OCI-M2 (cell line): ENCODE measurements around the gene VTA1.
"Not testable (repeated sequence)": the region's sequence is repeated elsewhere in the genome, so short reads cannot be mapped to it uniquely, and the experiment has no call there.

Source experiments
- DNase-seq: peaks from one replicate; lab custom pipeline; 2025; ENCODE audit not compliant: unreplicated experiment; lab: John Stamatoyannopoulos, UW

Gene VTA1

GRCh38 chr6:142146828-142147662 is at the start of gene VTA1, which contains the start of gene NMBR:
VTA1 (plus strand) TSS chr6:142147263; CDS start chr6:142147288, 25 bp downstream.
NMBR (minus strand) TSS chr6:142147122; CDS start chr6:142088658, 58,464 bp downstream.
- DNase-seq = peak; percentile 75

GRCh38 chr6:142104820-142105219 is 42.2 kb upstream of the VTA1 start:
- not testable (repeated sequence) for DNase-seq

GRCh38 chr6:142110820-142111219 is 36.2 kb upstream of the VTA1 start:
- DNase-seq = not testable (repeated sequence)

DNA sequence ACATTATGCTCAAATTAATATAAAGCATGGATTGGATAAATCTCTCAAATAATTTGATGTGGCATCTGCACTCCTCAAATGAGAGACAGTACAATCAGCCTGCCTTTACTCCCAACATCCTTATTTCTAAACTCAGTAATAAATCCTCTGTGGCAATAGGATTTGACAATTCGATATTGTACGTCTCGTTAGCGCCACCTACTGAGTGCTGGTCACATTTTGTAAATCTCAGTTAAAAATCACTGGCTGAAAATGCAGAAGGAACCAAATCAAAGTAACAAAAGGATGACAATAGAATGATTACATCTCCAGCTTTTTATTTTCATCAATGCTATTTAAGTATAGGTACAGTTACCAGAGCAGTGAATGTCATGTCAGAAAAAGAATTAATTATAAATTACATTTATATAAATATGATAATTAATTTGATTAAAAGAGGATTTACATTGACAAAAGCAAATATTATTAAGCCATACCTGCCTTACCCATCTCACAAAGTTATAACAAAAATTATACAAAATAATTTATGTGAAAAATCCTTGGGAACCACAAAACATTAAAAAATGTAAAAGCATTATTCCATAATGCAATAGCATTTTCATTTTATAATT is 34.5 kb upstream of the VTA1 start:
- peak; percentile 74 for DNase-seq

GRCh38 chr6:142117366-142117765 is 29.7 kb upstream of the VTA1 start:
- DNase-seq = no peak

GRCh38 chr6:142118328-142118727 is 28.7 kb upstream of the VTA1 start:
- DNase-seq = no peak

DNA sequence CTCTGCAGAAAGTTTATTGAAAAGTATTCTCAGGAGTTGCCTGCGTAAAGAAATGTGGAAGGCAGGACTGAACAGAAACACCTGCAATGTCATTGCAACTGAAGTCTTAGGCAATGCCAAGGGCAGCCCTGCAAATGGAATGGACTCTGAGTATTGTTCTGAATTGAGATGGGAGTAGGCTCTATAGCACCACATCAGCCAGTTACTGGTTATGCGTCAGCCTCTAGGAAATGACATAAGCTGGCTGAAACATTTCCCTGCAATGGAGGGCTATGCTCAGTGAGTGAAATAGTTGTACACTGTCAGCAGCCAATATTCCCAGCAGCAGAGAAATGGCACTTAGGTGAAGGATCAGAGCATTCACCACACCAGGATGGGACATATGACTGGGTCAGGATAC is 28.1 kb upstream of the VTA1 start:
- DNase-seq = no peak

GRCh38 chr6:142121342-142121741 is 25.7 kb upstream of the VTA1 start:
- no peak for DNase-seq

DNA sequence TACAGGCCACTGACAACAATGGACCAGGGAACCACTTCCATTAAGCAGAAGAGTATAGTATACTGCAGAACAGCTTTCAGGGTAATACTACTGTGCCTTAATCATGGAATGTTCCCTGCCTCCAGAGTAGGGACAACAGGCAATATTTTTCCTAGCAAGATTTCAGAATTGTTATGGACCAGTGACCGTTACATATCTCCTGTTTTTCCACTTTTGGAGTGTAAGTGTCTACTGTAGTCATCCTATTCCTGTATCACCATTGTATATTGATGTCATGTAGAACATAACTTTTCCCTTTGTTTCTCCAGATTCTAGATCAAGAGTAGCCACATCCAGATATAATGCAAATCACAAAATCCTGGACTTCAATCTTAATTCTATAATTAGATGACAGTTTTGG is 16.2 kb upstream of the VTA1 start:
- DNase-seq = no peak

GRCh38 chr6:142132625-142133024 is 14.4 kb upstream of the VTA1 start, which contains the start of gene GJE1:
GJE1 (plus strand) TSS chr6:142132925; CDS start chr6:142133159, 234 bp downstream.
- DNase-seq = no peak

DNA sequence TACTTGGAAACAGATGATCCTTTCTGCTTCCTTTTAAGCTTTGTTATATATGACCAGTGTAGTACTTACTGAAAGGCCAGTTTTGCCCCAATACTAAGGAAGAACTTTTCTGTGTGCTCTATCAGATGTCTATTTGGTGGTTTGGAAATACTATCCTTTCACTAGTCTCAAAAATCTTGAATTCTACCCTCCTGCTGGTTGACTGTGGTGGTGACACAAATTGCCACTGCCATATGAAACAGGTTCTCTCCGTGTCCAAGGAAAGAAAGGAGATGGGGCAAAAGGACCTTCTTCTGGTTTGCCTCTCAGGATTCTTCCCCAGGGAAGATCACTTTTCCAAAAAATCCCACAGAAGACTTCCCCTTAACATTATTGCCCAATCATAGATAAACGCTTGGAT is 8.2 kb upstream of the VTA1 start:
- DNase-seq = no peak

DNA sequence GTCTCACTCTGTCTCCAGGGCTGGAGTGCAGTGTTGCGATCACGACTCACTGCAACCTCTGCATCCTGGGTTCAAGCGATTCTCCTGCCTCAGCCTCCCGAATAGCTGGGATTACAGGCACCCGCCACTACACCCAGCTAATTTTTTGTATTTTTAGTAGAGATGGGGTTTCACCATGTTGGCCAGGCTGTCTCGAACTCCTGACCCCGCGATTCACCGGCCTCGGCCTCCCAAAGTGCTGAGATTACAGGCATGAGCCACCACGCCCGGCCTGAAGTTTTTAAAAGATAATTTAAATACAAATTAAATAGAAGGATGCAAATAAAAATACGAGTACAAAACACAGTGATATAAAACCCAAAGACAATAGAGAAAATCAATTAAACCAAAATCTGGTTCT is 5.5 kb upstream of the VTA1 start:
- DNase-seq = not testable (repeated sequence)

DNA sequence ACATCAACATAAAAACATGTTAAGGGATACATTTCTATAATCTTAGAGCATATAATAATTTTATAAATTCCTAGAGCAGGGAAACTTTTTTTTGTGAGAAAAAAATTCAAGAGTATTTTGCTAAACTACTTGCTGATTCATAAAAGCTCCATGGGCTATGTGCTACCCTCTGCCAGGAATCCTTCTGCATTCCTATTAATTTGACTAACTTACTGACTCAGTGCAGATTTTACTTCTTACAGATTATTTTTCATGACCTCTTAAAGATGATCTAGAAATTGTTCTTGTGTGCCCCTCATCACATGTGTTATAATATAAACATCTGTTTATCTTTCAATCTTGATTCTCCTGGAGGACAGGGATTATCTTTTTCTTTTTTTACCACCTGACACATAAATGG is 5.7 kb downstream of the VTA1 start:
- DNase-seq = no peak

- no peak for DNase-seq
These were observed 6.1 kb downstream of the VTA1 start for GRCh38 chr6:142153196-142153595.

GRCh38 chr6:142154336-142154735 is 7.3 kb downstream of the VTA1 start:
- DNase-seq = no peak

DNA sequence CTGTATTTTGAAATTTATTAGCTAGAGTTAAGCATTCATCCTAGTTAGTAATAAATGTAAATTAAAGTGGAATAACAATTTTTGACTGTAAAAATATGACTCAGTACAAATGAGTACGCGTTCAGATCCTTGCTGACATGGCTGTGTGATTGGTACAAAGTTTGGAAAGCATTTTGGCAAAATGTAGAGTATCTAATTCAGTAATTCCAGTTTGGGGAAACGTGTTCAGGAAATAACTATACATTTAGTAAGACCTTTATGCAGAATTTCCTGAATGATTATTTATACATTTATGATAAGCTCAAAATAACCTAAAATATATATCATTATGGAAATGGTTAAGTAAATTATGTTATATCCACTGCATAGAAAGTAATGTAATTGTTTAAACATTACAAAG is 8.0 kb downstream of the VTA1 start:
- no peak for DNase-seq

DNA sequence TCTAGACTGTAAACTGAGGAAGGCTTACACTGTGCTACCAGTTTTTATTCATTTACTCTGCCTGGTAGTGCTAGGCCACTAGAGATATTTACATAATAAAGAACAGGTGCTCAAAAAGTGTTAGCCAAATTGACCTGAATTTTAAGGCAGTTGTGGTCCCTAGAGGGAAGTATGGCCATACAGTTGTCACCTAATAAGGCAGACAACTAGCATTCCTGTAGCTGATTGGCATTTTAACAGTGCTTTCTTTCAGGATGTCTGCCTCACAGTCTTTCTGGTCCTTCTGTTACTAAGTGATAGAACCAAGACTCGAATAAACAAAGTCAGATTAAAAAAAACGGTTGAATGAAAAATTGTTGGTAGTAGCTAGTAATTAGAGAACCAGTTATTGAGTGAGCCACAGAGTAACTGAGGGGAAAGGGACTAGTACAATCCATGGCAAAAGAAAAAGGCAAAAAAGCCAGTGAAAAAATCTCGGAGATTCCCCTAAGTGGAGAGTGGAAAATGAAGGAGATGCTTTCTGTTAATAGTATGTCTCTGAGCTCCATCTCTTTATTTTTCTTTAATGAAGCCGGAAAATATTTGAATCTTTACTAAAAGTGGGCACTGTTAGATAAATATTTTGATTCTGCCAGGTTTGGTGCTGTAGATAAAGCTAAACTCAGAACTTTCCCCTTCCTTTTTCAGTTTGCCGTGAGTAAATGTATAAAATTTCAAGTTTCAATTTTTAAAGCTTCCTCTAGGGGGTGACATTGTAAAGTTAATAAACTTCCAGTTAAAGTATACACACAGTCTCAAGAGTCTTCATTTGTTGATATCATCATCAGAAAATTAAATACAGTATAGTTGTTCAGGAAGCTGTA is 9.1 kb downstream of the VTA1 start:
- DNase-seq = no peak

GRCh38 chr6:142156758-142157068 is 9.7 kb downstream of the VTA1 start:
- DNase-seq = not testable (repeated sequence)

- no peak for DNase-seq
These were observed 15.7 kb downstream of the VTA1 start for GRCh38 chr6:142162780-142163179.

DNA sequence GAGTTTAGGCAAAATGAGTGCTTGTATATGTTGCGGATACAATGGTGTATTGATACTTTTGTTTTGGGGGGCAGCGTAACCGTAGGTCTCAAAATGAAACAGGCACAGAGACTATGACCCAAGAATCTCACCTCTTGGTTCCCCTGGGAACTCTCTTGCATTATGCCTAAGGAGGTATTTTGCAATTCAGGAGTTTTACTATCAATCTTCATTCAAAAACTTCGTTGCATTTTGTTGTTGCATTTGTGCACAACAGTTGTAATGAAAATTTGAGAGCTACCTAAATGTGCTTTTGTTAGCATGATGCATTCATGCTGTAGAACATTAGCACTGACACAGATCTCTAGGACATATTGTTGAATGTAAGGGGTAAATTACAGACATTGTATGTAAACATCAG is 18.2 kb downstream of the VTA1 start:
- DNase-seq = no peak

DNA sequence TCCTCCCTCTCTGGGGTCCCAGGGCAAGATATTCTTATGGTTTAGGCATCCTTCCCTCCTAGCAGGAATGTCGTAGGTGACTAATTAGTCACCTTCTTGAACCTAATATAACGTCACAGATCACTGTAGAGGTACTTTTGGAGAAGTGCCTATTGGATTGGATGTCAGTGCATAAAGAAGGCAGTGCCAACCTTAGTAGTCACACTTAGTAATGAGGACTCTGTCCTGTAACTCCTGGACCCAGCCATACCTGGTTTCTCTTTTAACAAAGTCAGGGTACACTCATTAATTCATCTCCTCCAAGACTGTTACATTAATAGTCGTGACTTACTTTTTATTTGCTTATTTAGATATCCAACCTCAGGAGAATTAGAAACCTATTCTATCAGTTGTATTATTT is 20.0 kb downstream of the VTA1 start:
- no peak for DNase-seq

GRCh38 chr6:142167486-142167885 is 20.4 kb downstream of the VTA1 start:
- DNase-seq = no peak
